NCI-H146 treated with DMSO at 0.1 percent for 48 hours (cell line): ENCODE measurements around the gene TMED6.

Experiments used
- DNase-seq: peaks from one replicate; lab custom pipeline; 2025; ENCODE audit not compliant: unreplicated experiment; lab: John Stamatoyannopoulos, UW

TMED6 gene

GRCh38 chr16:69351309-69352027 is at the start of gene TMED6:
Gene TMED6 (minus strand): TSS chr16:69351786. CDS start chr16:69351753, 33 bp downstream.
- DNase-seq, result no peak

GRCh38 chr16:69399361-69399760 is 47.8 kb upstream of the TMED6 start:
- DNase-seq, result no peak

- no peak for DNase-seq
Observed at GRCh38 chr16:69397821-69398521, 46.4 kb upstream of the TMED6 start.

- DNase-seq, result peak; percentile 49
Observed at GRCh38 chr16:69396187-69397061, 44.8 kb upstream of the TMED6 start.

- no peak for DNase-seq
Observed at GRCh38 chr16:69395859-69396186, 44.2 kb upstream of the TMED6 start.

GRCh38 chr16:69393898-69394849 is 42.6 kb upstream of the TMED6 start:
- DNase-seq, result no peak

GRCh38 chr16:69386596-69386995 is 35.0 kb upstream of the TMED6 start:
- no peak for DNase-seq

- DNase-seq, result no peak
Observed at GRCh38 chr16:69384974-69385373, 33.4 kb upstream of the TMED6 start.

GRCh38 chr16:69382421-69382820 is 30.8 kb upstream of the TMED6 start:
- DNase-seq, result no peak

GRCh38 chr16:69381231-69381630 is 29.6 kb upstream of the TMED6 start:
- DNase-seq, result no peak

GRCh38 chr16:69378760-69379159 is 27.2 kb upstream of the TMED6 start:
- DNase-seq, result no peak

- DNase-seq, result no peak
Observed at GRCh38 chr16:69378036-69378435, 26.4 kb upstream of the TMED6 start.

GRCh38 chr16:69376393-69377059 is 24.9 kb upstream of the TMED6 start:
- no peak for DNase-seq

- DNase-seq, result no peak
Observed at GRCh38 chr16:69373019-69373418, 21.4 kb upstream of the TMED6 start.

GRCh38 chr16:69371564-69371963 is 20.0 kb upstream of the TMED6 start:
- DNase-seq, result no peak

GRCh38 chr16:69368866-69369265 is 17.3 kb upstream of the TMED6 start:
- peak; percentile 26 for DNase-seq

GRCh38 chr16:69367980-69368379 is 16.4 kb upstream of the TMED6 start:
- DNase-seq, result no peak

- DNase-seq, result no peak
Observed at GRCh38 chr16:69366431-69366830, 14.8 kb upstream of the TMED6 start.

- DNase-seq, result no peak
Observed at GRCh38 chr16:69365901-69366300, 14.3 kb upstream of the TMED6 start.

GRCh38 chr16:69364088-69364487 is 12.5 kb upstream of the TMED6 start:
- DNase-seq, result no peak
